Upper lobe of left lung (tissue), 6 donors: ENCODE data around the gene MX2. TPM values are rescaled to one million over a fixed set of nuclear protein-coding genes. Genes with fewer than 3 reads are reported as not detected.

Experiments used
- ATAC-seq, 2 donors: fragments of 200-7000 bp; cut with Tn5 transposase; one replicate each; pipeline ENCODE4 v1.9.1; 2022; ENCODE audit warnings: mild to moderate bottlenecking in 2 of 2, moderate library complexity in 2 of 2; ENCODE audit not compliant: low FRiP score in 2 of 2
- DNase-seq, 2 donors: peaks; one replicate each; pipeline ENCODE4 v3.0.0-alpha.2; 2019 to 2020
- H3K27ac ChIP-seq, 4 donors: fragments of 200-600 bp; sonication (generic); one replicate each; pipeline ENCODE4 v1.5.1; 2016 to 2019
- H3K27me3 ChIP-seq, 4 donors: fragments of 200-600 bp; sonication (generic); one replicate each; pipeline ENCODE4 v1.5.1; 2017 to 2019
- H3K36me3 ChIP-seq, 4 donors: fragments of 200-600 bp; sonication (generic); one replicate each; pipeline ENCODE4 v1.5.1; 2016 to 2019
- H3K4me1 ChIP-seq, 4 donors: fragments of 200-600 bp; sonication (generic); one replicate each; pipeline ENCODE4 v1.5.1; 2018 to 2019
- H3K4me3 ChIP-seq, 4 donors: fragments of 200-600 bp; sonication (generic); one replicate each; pipeline ENCODE4 v1.5.1; 2017 to 2019; ENCODE audit warnings: mild to moderate bottlenecking in 2 of 4, moderate library complexity in 1 of 4
- H3K9me3 ChIP-seq, 4 donors: fragments of 200-600 bp; sonication (generic); one replicate each; pipeline ENCODE4 v1.5.1; 2018 to 2019
- EP300 ChIP-seq, 4 donors: sonication (generic); formaldehyde crosslinking; IDR thresholded peaks; one replicate each; pipeline ENCODE4 v1.5.1; 2017; ENCODE audit warnings: antibody characterized with exemption in 4 of 4, control low read depth in 2 of 4
- POLR2A ChIP-seq, 4 donors: fragments of 450-650 bp; IDR thresholded peaks; one replicate each; pipeline ENCODE4 v1.5.1; 2016 to 2017; ENCODE audit warnings: antibody characterized with exemption in 4 of 4, mild to moderate bottlenecking in 2 of 4
- POLR2AphosphoS5 ChIP-seq, 2 donors: sonication (generic); formaldehyde crosslinking; IDR thresholded peaks; one replicate each; pipeline ENCODE4 v1.5.1; 2017; ENCODE audit warnings: antibody characterized with exemption in 2 of 2
- WGBS, 2 donors: methylation state at CpG; one replicate each; pipeline ENCODE4 v1.1.5; 2017 to 2018; 5-methylcytosine and 5-hydroxymethylcytosine counted together
- total RNA-seq, 6 donors: library from RNA; depleted of rRNA in 4 of 6; stranded (reverse); fragments of >200 nt in 4 of 6; gene quantifications; one replicate each; pipeline versions ENCODE4 v1.1.0 to v1.2.1, GENCODE V29; 2016 to 2021
- TF ChIP-seq, protein P1 (sequence below), 6 experiments: fragments of 450-650 bp in 4 of 6; fragments of 200-600 bp in 2 of 6; sonication (generic) in 2 of 6; IDR thresholded peaks; one replicate each; pipeline ENCODE4 v1.5.1; 2016 to 2019; ENCODE audit warnings: antibody characterized with exemption in 6 of 6
- donor health status: DM: no; HTN: no; CAD: no; lungs with moderate emphysema.
- donor health status: DM: no; HTN: yes; CAD: no; lungs with severe emphysema.

Gene MX2
- total RNA-seq, 6 donors from 2014 or later, result 5.8 to 37.2 (median 25.8) TPM

DNA sequence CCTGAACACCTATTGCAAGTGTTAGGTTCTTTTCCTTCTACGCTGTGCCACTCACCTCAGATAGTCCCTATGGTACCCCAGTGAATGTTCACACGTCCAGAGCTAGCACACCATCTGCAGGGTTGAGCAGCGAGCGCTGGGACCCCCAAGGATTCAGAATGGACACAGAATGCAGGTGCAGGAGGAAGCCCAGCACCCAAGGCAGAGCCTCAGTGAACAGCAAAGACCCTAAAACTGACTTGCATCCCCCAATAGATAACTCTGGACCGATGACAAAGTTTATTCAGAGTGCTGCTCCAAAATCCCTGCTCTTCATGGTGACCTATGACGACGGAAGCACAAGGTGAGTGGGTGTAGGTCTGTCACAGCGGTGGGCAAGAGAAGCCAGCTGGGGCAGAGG is 15.1 kb upstream of the MX2 start:
- ATAC-seq (peak in 1 of 2 donors; percentile 8), DNase-seq (no peak)
- TF ChIP-seq POLR2AphosphoS5 (IDR thresholded peaks at IDR 0.05), result no peak
- TF ChIP-seq EP300 (IDR thresholded peaks at IDR 0.05), result no peak
- TF ChIP-seq POLR2A (IDR thresholded peaks at IDR 0.05), result no peak
- TF ChIP-seq, protein P1, sequence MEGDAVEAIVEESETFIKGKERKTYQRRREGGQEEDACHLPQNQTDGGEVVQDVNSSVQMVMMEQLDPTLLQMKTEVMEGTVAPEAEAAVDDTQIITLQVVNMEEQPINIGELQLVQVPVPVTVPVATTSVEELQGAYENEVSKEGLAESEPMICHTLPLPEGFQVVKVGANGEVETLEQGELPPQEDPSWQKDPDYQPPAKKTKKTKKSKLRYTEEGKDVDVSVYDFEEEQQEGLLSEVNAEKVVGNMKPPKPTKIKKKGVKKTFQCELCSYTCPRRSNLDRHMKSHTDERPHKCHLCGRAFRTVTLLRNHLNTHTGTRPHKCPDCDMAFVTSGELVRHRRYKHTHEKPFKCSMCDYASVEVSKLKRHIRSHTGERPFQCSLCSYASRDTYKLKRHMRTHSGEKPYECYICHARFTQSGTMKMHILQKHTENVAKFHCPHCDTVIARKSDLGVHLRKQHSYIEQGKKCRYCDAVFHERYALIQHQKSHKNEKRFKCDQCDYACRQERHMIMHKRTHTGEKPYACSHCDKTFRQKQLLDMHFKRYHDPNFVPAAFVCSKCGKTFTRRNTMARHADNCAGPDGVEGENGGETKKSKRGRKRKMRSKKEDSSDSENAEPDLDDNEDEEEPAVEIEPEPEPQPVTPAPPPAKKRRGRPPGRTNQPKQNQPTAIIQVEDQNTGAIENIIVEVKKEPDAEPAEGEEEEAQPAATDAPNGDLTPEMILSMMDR (IDR thresholded peaks at IDR 0.05), result no peak
- Histone ChIP-seq H3K36me3 (no peaks in the 10 kb centered on the region), H3K27ac (no peak overlapping the region), H3K4me3 (no peak overlapping the region), H3K4me1 (no peaks in the 10 kb centered on the region), H3K9me3 (no peaks in the 10 kb centered on the region), H3K27me3 (no peaks in the 10 kb centered on the region)
- WGBS, 2 donors, result 91 to 92% methylated on average over 7 to 8 of the region's 8 CpGs

GRCh38 chr21:41348434-41348833 is 13.4 kb upstream of the MX2 start:
- H3K9me3 ChIP-seq, result no peaks in the 10 kb centered on the region
- H3K27ac ChIP-seq, result no peak overlapping the region
- no peaks in the 10 kb centered on the region for H3K4me1 ChIP-seq
- ATAC-seq (no peak), DNase-seq (no peak)
- TF ChIP-seq POLR2AphosphoS5 (IDR thresholded peaks at IDR 0.05) (no peak), POLR2A (IDR thresholded peaks at IDR 0.05) (no peak), EP300 (IDR thresholded peaks at IDR 0.05) (no peak)
- TF ChIP-seq, protein P1 (IDR thresholded peaks at IDR 0.05), result no peak
- no peaks in the 10 kb centered on the region for H3K27me3 ChIP-seq
- no peaks in the 10 kb centered on the region for H3K36me3 ChIP-seq
- H3K4me3 ChIP-seq, result no peak overlapping the region
- WGBS, 2 donors, result 70 to 71% methylated on average over 6 of the region's 6 CpGs

DNA sequence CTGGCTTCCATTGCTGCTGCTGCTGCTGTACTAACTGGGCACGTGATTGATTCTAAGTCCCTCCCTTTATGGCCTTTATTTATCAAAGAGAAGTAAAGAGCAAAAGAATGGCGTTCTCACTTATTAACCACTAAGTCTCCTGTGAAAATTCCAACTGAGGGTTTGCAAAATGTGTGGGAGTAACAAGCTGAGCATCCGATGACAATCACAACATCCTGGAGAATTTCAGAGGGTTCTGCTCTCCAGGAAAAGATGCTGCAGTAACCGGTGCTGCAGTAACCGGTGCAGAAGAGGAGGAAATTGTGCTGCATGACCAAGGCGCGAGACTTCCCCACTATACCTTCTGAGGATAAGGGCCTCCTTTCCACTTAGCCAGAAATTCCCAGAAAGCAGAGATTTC is 12.7 kb upstream of the MX2 start:
- TF ChIP-seq POLR2AphosphoS5 (IDR thresholded peaks at IDR 0.05), result no peak
- no peak for TF ChIP-seq POLR2A (IDR thresholded peaks at IDR 0.05)
- TF ChIP-seq EP300 (IDR thresholded peaks at IDR 0.05), result no peak
- TF ChIP-seq, protein P1 (IDR thresholded peaks at IDR 0.05), result no peak
- WGBS, 2 donors, result 76 to 77% methylated on average over 7 of the region's 7 CpGs
- ATAC-seq (no peak), DNase-seq (no peak)
- Histone ChIP-seq H3K4me3 (no peak overlapping the region), H3K36me3 (no peaks in the 10 kb centered on the region), H3K4me1 (no peaks in the 10 kb centered on the region), H3K27me3 (no peaks in the 10 kb centered on the region), H3K27ac (no peak overlapping the region), H3K9me3 (no peaks in the 10 kb centered on the region)

DNA sequence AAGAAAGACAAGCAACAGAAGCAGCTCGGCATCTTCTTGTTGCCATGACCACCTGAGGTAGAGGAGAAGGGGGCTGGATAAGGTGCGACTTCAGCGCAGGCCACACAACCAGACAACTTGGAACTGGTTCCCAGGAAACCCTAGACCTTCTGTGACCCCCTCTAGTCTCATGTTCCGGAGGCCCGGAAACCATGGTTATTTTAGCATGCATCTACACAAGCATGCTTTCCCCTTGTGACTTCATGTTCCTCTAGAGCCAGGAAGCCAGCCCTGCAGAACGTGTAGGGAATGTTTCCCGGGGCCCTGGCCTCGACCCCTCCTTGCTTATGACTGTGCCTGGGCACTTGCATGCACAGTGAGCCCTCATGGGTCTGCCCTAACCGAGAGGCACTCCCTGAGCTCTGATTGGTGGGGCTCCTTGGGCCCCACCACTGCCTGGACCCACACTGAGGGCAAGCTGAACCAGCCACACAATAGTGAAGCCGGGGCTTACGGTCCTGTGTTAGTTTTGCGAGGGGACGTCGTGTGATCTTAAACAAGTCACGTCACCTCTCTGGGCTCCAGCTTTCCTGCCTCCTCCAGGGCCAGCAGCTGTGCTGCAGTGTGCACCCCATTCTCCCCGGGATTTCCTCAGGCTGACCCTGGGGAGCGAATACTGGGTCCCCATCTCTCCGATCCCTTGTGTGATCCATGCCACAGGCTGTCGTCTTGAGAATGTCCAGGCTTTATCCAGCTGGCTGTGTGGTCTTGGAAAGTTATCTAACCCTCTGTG is 12.0 kb upstream of the MX2 start:
- WGBS, 2 donors, result 84 to 88% methylated on average over 13 to 19 of the region's 19 CpGs
- H3K4me1 ChIP-seq, result no peaks in the 10 kb centered on the region
- DNase-seq, result no peak

More for the DNA sequence above, 12.0 kb upstream of the MX2 start:
- Histone ChIP-seq H3K36me3 (no peaks in the 10 kb centered on the region), H3K4me3 (no peak overlapping the region), H3K9me3 (no peaks in the 10 kb centered on the region), H3K27ac (no peak overlapping the region), H3K27me3 (no peaks in the 10 kb centered on the region)
- ATAC-seq, result no peak
- TF ChIP-seq, protein P1 (IDR thresholded peaks at IDR 0.05), result no peak
- TF ChIP-seq EP300 (IDR thresholded peaks at IDR 0.05) (no peak), POLR2AphosphoS5 (IDR thresholded peaks at IDR 0.05) (no peak)
